A673 (cell line): ENCODE results near the gene PON1.

Experiments
- EZH2 ChIP-seq: fragments of 200-600 bp; sonication (generic); IDR thresholded peaks from 2 replicates; pipeline ENCODE4 v1.6.1; 2017; ENCODE audit warnings: borderline replicate concordance, low read depth, mild to moderate bottlenecking, mixed read lengths, antibody characterized with exemption, low read length; ENCODE audit not compliant: poor library complexity, severe bottlenecking
- TF ChIP-seq, protein P1 (sequence below): fragments of 300-800, 200-600 bp; sonication (generic); conservative IDR thresholded peaks from 2 replicates; pipeline ENCODE4 v1.5.1; 2017; ENCODE audit warnings: low read depth, mild to moderate bottlenecking, antibody characterized with exemption, low read length, moderate library complexity, mixed read lengths

DNA sequence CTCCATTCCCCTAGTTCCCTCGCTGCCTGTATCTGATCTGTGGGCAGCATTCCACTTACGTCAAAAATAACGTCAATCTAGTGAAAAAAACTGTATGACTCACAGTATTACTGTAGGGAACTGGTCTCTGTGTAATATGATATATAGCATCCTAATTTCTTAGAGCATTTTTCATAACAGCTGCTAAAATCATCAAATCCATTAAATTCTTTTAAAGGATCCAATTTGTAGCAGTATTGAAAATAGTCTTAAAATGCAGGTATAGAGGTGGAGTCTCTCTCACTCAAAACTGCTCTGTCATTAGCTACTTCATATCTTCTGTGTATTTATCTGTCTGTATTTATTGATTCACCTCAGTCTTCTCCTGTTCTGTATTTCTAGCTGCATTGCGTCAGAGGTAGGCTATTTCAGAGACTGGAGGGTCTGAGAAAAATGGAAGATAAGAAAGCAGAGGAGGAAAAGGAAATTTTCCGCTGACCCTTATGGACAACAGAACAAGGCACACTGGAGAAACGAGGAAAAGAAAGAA lies 59.9 kb downstream of the PON1 start:
- TF ChIP-seq, protein P1, sequence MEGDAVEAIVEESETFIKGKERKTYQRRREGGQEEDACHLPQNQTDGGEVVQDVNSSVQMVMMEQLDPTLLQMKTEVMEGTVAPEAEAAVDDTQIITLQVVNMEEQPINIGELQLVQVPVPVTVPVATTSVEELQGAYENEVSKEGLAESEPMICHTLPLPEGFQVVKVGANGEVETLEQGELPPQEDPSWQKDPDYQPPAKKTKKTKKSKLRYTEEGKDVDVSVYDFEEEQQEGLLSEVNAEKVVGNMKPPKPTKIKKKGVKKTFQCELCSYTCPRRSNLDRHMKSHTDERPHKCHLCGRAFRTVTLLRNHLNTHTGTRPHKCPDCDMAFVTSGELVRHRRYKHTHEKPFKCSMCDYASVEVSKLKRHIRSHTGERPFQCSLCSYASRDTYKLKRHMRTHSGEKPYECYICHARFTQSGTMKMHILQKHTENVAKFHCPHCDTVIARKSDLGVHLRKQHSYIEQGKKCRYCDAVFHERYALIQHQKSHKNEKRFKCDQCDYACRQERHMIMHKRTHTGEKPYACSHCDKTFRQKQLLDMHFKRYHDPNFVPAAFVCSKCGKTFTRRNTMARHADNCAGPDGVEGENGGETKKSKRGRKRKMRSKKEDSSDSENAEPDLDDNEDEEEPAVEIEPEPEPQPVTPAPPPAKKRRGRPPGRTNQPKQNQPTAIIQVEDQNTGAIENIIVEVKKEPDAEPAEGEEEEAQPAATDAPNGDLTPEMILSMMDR = no peak
- TF ChIP-seq EZH2 = no peak
